ENCODE data around the gene ZNF587B. TPM values are rescaled to one million over a fixed set of nuclear protein-coding genes. Genes with fewer than 3 reads are reported as not detected.

Gene ZNF587B
- total and polyA plus RNA-seq, 10 of the 15 experiments (the other 5 are each of a cell fraction or from before 2014, with no cell fraction given) = 4.1 to 33.9 (median 15.2) TPM

DNA sequence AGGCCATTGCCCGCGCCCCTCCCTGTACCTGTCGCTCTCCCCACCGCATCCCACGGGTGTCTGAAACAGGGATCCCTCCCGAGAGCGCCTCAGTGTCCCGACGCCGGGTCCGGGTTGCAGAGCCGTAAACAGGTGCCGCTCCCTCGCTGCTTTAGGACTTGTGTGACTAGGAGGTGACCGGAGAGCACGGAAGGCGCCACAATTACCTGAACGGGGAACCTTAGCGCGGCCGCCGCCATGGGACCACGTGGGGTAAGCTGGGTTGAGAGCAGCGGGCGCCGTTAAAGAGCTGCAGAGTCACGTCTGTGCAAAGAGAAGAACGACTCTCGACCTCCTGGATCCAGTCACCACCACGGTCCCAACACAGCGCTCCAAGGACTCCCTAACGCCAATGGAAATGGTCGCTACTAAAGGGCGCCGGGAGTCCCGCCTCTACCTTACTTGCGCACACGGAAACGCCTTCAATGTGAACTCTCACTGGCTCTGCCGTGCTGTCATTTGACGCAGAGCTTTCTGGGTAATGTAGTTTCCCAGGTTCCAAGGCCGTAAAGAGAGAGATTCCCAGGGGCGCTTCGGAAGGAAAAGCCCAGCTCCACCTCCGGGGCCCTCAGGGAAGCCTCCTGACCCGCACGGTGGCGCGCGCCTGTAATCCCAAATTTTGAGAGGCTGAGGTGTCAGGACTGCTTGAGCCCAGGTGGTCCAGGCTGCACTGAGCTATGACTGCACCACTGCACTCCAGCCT lies 15.4 kb upstream of the ZNF587B start, which contains the start of gene ZNF552:
ZNF552 (minus strand) TSS at position 409 of the 742 bp plus-strand sequence; CDS start at position 239, 170 bp downstream.
- SMC1A ChIA-PET (ENCODE audit: uncharacterized antibody, unreplicated experiment) = no interaction called here
- peak within 1 kb of the TSS; percentile 98 for H3K4me2 ChIP-seq (ENCODE audit: control insufficient read depth, insufficient read depth)
- H3K36me3 ChIP-seq (ENCODE audit: control insufficient read depth in 2 of 2, insufficient read depth in 2 of 2, low read length in 1 of 2) = peaks cover 0 to 3% of the 10 kb centered on the region in 2 experiments; a peak in 2 of 4 replicates
- intact Hi-C loops (cut with micrococcal nuclease; ENCODE audit: unreplicated experiment) (no loop called here), in situ Hi-C loops (cut with MboI) (loop anchor here (25.0 kb wide), 1 partner anchor 1677 kb away; the partner anchor contains the start of gene ZNF444)
- H4K20me1 ChIP-seq (ENCODE audit: control insufficient read depth, insufficient read depth) = no peaks in the 10 kb centered on the region
- H3K4me3 ChIP-seq = peak within 1 kb of the TSS; percentile 93
- 1% methylated on average over 50 of the region's 50 CpGs for WGBS (ENCODE audit: insufficient coverage, insufficient replicate concordance, low lambda C conversion rate, missing lambda C conversion rate)
- peak within 1 kb of the TSS; percentile 88 for H2AFZ ChIP-seq (ENCODE audit: control insufficient read depth, low read depth, low read length)
- no peaks in the 10 kb centered on the region for H3K9me3 ChIP-seq (replicated peaks; ENCODE audit: control insufficient read depth, insufficient read depth, low read length)
- H3K27ac ChIP-seq (ENCODE audit: control insufficient read depth, insufficient read depth) = peak within 1 kb of the TSS; percentile 82
- no peaks in the 10 kb centered on the region for H3K27me3 ChIP-seq (replicated peaks in 1 of 2; ENCODE audit: control insufficient read depth in 2 of 2, insufficient read depth in 2 of 2, low read length in 1 of 2)
- H3K79me2 ChIP-seq (ENCODE audit: control insufficient read depth, insufficient read depth, low read length) = peaks cover 19% of the 10 kb centered on the region
- RAD21 ChIA-PET (ENCODE audit: unreplicated experiment) = no interaction called here
- CTCF ChIA-PET = interaction anchor here (0.9 kb wide), 1 partner anchor 12 kb away, joined by 3 read pairs; no protein-coding TSS in a partner anchor
- H3K9ac ChIP-seq (ENCODE audit: control insufficient read depth, insufficient read depth, low read length) = peak within 1 kb of the TSS; percentile 92
- POLR2A ChIA-PET = interaction anchor here (0.6 to 1.2 kb wide), 4 partner anchors 11 to 29 kb away, joined by 3 to 4 read pairs (median 3); no protein-coding TSS in a partner anchor
- BruUV-seq (replicated peaks) = no TSS peak
- ATAC-seq = peak; percentile 88
- H3K4me1 ChIP-seq (ENCODE audit: control insufficient read depth, insufficient read depth, low read length) = peaks cover 8% of the 10 kb centered on the region
- peak; percentile 54 for FAIRE-seq
- DNase-seq (ENCODE audit: low read depth, low spot score) = peak; percentile 71
- peak; percentile 11; the same call in 1 of the 2 replicates for TF ChIP-seq RUNX3 (IDR thresholded peaks at IDR 0.05; ENCODE audit: low read length)
- TF ChIP-seq BCL11A (IDR thresholded peaks at IDR 0.05; ENCODE audit: low read depth, low read length) = no peak
- TF ChIP-seq, protein P1, sequence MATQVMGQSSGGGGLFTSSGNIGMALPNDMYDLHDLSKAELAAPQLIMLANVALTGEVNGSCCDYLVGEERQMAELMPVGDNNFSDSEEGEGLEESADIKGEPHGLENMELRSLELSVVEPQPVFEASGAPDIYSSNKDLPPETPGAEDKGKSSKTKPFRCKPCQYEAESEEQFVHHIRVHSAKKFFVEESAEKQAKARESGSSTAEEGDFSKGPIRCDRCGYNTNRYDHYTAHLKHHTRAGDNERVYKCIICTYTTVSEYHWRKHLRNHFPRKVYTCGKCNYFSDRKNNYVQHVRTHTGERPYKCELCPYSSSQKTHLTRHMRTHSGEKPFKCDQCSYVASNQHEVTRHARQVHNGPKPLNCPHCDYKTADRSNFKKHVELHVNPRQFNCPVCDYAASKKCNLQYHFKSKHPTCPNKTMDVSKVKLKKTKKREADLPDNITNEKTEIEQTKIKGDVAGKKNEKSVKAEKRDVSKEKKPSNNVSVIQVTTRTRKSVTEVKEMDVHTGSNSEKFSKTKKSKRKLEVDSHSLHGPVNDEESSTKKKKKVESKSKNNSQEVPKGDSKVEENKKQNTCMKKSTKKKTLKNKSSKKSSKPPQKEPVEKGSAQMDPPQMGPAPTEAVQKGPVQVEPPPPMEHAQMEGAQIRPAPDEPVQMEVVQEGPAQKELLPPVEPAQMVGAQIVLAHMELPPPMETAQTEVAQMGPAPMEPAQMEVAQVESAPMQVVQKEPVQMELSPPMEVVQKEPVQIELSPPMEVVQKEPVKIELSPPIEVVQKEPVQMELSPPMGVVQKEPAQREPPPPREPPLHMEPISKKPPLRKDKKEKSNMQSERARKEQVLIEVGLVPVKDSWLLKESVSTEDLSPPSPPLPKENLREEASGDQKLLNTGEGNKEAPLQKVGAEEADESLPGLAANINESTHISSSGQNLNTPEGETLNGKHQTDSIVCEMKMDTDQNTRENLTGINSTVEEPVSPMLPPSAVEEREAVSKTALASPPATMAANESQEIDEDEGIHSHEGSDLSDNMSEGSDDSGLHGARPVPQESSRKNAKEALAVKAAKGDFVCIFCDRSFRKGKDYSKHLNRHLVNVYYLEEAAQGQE (IDR thresholded peaks at IDR 0.05; ENCODE audit: low read depth, low read length) = no peak
- TF ChIP-seq ETV6 (conservative IDR thresholded peaks at IDR 0.05 in 1 of 2, IDR thresholded peaks at IDR 0.05 in 1 of 2; ENCODE audit: borderline replicate concordance in 1 of 2, low read depth in 1 of 2) = no peak
- peak; percentile 75; the same call in 1 of the 2 replicates for TF ChIP-seq JUND (IDR thresholded peaks at IDR 0.05; ENCODE audit: low read depth, low read length)
- TF ChIP-seq NR2F1 (conservative IDR thresholded peaks at IDR 0.05) = 0 out of 2 replicates have a peak, but pooled peaks have one; percentile 19
- TF ChIP-seq TAF1 (IDR thresholded peaks at IDR 0.05; ENCODE audit: borderline replicate concordance, low read depth, low read length) = peak; percentile 71; the same call in 1 of the 2 replicates
- peak; percentile 97 for TF ChIP-seq ATF7 (IDR thresholded peaks at IDR 0.05; ENCODE audit: low read depth)
- TF ChIP-seq, protein P2, sequence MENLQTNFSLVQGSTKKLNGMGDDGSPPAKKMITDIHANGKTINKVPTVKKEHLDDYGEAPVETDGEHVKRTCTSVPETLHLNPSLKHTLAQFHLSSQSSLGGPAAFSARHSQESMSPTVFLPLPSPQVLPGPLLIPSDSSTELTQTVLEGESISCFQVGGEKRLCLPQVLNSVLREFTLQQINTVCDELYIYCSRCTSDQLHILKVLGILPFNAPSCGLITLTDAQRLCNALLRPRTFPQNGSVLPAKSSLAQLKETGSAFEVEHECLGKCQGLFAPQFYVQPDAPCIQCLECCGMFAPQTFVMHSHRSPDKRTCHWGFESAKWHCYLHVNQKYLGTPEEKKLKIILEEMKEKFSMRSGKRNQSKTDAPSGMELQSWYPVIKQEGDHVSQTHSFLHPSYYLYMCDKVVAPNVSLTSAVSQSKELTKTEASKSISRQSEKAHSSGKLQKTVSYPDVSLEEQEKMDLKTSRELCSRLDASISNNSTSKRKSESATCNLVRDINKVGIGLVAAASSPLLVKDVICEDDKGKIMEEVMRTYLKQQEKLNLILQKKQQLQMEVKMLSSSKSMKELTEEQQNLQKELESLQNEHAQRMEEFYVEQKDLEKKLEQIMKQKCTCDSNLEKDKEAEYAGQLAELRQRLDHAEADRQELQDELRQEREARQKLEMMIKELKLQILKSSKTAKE (IDR thresholded peaks at IDR 0.05; ENCODE audit: low read depth, poor library complexity, severe bottlenecking) = peak; percentile 57
- TF ChIP-seq YBX1 (IDR thresholded peaks at IDR 0.05) = no peak
- TF ChIP-seq, protein P3, sequence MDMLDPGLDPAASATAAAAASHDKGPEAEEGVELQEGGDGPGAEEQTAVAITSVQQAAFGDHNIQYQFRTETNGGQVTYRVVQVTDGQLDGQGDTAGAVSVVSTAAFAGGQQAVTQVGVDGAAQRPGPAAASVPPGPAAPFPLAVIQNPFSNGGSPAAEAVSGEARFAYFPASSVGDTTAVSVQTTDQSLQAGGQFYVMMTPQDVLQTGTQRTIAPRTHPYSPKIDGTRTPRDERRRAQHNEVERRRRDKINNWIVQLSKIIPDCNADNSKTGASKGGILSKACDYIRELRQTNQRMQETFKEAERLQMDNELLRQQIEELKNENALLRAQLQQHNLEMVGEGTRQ (IDR thresholded peaks at IDR 0.05; ENCODE audit: borderline replicate concordance, low read depth, low read length) = no peak; the same call in 1 of the 2 replicates
- no peak for TF ChIP-seq ESRRA (IDR thresholded peaks at IDR 0.05; ENCODE audit: low read length)
- TF ChIP-seq NFXL1 (IDR thresholded peaks at IDR 0.05; ENCODE audit: borderline replicate concordance) = no peak
- TF ChIP-seq MEF2B (IDR thresholded peaks at IDR 0.05; ENCODE audit: partially characterized antibody, poor library complexity, severe bottlenecking) = peak; percentile 24
- peak; percentile 51; the same call in 1 of the 2 replicates for TF ChIP-seq GATAD2B (conservative IDR thresholded peaks at IDR 0.05; ENCODE audit: low read depth)
- TF ChIP-seq CHD2 (IDR thresholded peaks at IDR 0.05; ENCODE audit: borderline replicate concordance, low read depth, low read length) = peak; percentile 91
- TF ChIP-seq MYB (IDR thresholded peaks at IDR 0.05; ENCODE audit: borderline replicate concordance, low read depth, low read length) = no peak

Data from GM12878 (cell line).